Measurements from ENCODE around the gene WSB2.
"Not testable (repeated sequence)": the region's sequence is repeated elsewhere in the genome, so short reads cannot be mapped to it uniquely, and the experiment has no call there.

WSB2 gene

DNA sequence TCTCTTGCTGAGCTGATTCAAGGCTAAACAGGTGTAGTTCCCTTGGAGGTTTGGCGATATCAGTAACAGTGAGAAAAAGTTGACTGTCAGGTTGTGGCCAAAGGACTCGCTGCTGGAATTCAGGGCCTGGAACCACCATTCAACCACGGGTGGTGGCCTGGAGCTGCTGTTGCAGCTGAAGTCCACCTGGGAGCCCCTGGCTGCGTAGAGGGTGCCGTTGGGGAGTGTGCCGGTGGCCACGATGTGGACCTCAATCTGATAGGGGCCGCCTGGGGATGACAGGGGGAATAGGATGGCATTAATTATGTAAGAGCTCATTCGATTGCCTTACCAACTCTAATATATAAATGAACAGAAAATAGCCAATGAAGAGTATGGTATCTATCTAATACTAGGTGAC is 21.2 kb upstream of the WSB2 start:
- TF ChIP-seq ZFX (IDR thresholded peaks at IDR 0.05; ENCODE audit: borderline replicate concordance) (no peak), CTCF (IDR thresholded peaks at IDR 0.05) (no peak)
- H3K27ac ChIP-seq, result no peak overlapping the region

- not testable (repeated sequence) for H3K27ac ChIP-seq
Observed at GRCh38 chr12:118081521-118081920, 20.5 kb upstream of the WSB2 start.

DNA sequence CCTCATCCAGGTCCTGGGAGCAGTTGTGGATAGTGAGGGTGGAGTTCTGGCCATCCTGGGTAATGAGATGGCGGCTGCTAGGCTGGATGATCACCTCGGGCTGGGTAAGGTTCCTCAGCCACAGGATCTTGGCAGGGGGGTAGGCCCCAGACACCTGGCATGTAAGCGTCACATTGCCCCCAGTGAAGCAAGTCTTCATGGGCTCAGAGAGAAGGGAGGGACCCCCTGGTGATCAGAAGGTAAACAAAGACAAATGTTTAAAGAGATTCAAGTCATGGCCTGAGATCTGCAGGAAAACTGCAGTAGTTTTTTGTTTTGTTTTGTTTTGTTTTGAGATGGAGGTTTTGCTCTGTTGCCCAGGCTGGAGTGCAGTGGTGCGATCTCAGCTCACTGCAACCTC is 12.8 kb upstream of the WSB2 start:
- H3K27ac ChIP-seq, result no peak overlapping the region
- TF ChIP-seq ZFX (IDR thresholded peaks at IDR 0.05; ENCODE audit: borderline replicate concordance) (no peak), CTCF (IDR thresholded peaks at IDR 0.05) (no peak)

GRCh38 chr12:118070650-118071049 is 9.7 kb upstream of the WSB2 start:
- no peak overlapping the region for H3K27ac ChIP-seq
- TF ChIP-seq CTCF (IDR thresholded peaks at IDR 0.05), result no peak

DNA sequence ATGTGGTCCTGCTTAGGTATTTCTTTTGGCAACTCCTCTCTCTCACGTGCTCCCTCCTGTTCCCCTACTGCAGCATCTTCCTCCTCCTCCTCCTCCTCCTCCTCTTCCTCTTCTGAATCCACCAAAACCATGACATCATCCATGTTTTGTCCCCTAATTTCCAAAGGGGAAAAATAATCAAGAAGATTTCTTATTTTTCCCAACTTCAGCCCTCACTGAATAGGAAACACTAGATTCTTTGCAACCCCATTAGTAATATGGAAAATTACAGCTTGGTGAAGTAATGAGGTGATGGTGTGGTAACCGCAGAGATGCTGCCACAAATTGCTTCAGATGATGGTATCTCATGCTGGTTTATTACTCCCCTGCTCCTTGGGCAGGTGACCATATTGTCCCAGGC is 7.5 kb upstream of the WSB2 start:
- TF ChIP-seq ZFX (IDR thresholded peaks at IDR 0.05; ENCODE audit: borderline replicate concordance), result no peak
- TF ChIP-seq CTCF (IDR thresholded peaks at IDR 0.05), result no peak
- no peak overlapping the region for H3K27ac ChIP-seq

DNA sequence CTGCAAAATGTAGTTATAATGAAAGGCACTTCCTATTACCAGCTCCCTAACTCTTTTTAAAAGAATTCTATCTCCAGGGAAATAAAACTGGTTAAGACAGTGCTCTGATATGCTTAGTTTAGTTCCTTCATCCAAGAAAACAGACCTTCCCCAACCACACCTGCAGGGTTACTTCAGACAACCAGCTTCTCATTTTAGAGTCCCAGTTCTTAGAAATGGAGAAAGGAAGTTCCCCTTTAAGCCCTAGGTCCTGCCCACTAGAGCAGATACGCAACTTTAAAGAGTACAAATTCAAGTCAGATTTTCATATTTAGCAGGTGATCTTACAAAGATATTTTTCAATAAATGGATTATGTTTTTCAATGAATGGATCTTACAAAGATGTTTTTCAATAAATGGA is 4.4 kb upstream of the WSB2 start:
- TF ChIP-seq ZFX (IDR thresholded peaks at IDR 0.05; ENCODE audit: borderline replicate concordance) (no peak), CTCF (IDR thresholded peaks at IDR 0.05) (no peak)

GRCh38 chr12:118064608-118065007 is 3.6 kb upstream of the WSB2 start:
- TF ChIP-seq ZFX (IDR thresholded peaks at IDR 0.05; ENCODE audit: borderline replicate concordance) (no peak), CTCF (IDR thresholded peaks at IDR 0.05) (no peak)

More for the DNA sequence above, 4.4 kb upstream of the WSB2 start:
- no peak overlapping the region for H3K27ac ChIP-seq

DNA sequence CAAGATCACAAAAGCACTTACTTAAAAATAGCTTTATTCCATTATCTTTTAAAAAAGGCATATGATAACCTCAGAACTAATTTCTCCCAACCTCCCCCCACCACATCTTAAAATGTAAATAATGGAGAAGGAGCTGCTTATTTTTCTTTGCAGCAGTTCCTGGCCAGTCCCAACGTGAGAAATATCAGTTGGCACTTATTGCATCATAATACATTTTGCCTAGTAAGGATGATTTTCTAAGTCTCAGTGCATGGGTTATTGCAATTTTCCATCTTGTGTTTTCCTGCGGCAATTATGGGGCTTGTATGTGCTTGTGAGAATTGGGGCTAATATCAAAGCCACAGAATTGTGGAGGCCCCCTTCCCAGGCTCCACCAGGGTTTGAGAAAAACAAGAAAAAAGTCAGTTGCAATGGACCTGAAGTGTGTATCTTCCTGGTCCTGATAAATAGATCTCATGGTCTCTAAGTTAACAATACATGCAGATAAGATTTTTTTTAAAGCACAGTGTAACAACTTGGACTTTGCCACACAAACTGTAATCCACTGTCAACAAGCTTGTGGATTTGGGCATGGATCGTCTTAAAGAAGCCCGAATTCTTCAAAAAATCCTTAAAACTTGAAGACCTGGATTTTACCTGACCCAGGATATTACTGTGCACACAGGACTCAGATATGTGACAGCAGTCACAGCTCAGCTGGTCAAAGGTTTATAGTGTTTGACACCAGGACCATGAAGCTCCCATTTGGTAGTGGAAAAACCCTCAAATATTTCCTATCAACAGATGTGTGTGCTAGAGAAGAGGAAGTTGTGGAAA is 2.8 kb upstream of the WSB2 start:
- H3K27ac ChIP-seq, result peak overlapping the region; percentile 19
- no peak for TF ChIP-seq ZFX (IDR thresholded peaks at IDR 0.05; ENCODE audit: borderline replicate concordance)
- no peak for TF ChIP-seq CTCF (IDR thresholded peaks at IDR 0.05)

More at GRCh38 chr12:118064608-118065007, 3.6 kb upstream of the WSB2 start:
- H3K27ac ChIP-seq, result peak overlapping the region; percentile 19; the same call in 1 of the 2 replicates
